Gastroesophageal sphincter (tissue), 3 donors: ENCODE data around the gene NDRG3.

ENCODE experiments used
- CTCF ChIP-seq, 4 experiments: fragments of 200-600 bp in 2 of 4; fragments of 450-650 bp in 2 of 4; sonication (generic) in 1 of 4; IDR thresholded peaks; one replicate each; pipeline ENCODE4 v1.5.1; 2017 to 2019; ENCODE audit warnings: antibody characterized with exemption in 4 of 4, mild to moderate bottlenecking in 2 of 4, moderate library complexity in 2 of 4
- EP300 ChIP-seq: sonication (generic); formaldehyde crosslinking; IDR thresholded peaks from one replicate; pipeline ENCODE4 v1.6.1; 2017; ENCODE audit warnings: antibody characterized with exemption, mild to moderate bottlenecking
- POLR2A ChIP-seq, 2 donors: fragments of 450-650 bp; IDR thresholded peaks; one replicate each; pipeline ENCODE4 v1.6.1; 2017; ENCODE audit warnings: antibody characterized with exemption in 2 of 2, mild to moderate bottlenecking in 2 of 2, moderate library complexity in 1 of 2

DNA sequence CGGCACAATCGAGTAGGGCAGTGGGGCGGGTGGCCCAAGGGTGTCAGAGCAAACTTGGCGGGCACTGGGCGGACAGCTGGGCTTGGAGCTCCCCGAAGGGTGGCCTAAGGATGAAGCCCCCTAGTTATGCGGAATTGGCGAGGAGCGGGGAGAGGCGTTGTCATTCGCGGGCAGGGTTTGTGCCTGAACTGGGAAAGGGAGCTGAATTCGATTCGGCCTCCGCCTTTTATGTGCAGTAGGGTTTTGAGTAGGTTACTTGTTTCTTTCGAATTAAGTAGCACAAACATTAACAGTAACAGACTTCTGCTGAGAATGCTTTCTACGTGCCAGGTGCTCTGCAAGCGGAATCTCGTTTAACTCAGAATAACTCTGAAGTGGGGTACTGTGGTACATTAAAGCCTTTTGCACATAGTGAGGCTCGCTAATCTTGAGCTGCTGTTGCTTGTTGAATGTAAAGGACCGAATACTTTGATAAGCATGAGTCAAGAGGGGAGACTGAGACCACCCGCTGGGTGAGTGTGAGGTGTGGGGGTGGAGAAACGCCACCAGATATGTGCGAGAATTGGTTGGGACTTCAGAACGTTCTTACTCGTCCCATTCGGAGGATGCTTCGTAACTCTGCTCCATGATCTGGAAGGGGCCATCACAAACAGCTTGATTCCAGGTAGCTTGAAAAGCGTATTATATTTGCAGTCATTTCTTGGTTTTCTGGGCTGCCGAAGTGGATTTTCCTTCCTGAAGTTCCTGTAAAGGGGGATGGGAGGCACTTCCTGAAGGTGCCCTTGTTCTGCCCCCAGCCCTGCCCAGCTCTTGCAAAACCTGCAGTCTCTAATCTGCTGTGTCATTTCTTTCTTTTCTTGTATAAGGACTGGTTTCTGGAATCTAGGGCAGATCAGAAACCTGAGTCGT is 139.5 kb downstream of the NDRG3 start:
- TF ChIP-seq CTCF (IDR thresholded peaks at IDR 0.05) (no peak), EP300 (no peak), POLR2A (IDR thresholded peaks at IDR 0.05) (no peak)
